IMR-90 (cell line): ENCODE data around the gene WASF3. TPM values are rescaled to one million over a fixed set of nuclear protein-coding genes. Genes with fewer than 3 reads are reported as not detected.

ENCODE experiments used
- ATAC-seq: fragments of 200-7000 bp; cut with Tn5 transposase; 2 replicates; pipeline ENCODE4 v1.9.1; 2020; ENCODE audit warnings: low read depth, mild to moderate bottlenecking, moderate library complexity
- BruUV-seq: library from RNA; stranded (reverse); fragments of 400-500 nt; replicated peaks from 2 replicates; lab custom pipeline; 2021; lab: Mats Ljungman, UMichigan
- CTCF ChIA-PET: fragments of 300-600 bp; formaldehyde crosslinking; extraction: SDS; loops from one replicate; lab custom pipeline; 2021; ENCODE audit warnings: antibody characterized with exemption; lab: Yijun Ruan, JAX
- POLR2A ChIA-PET: fragments of 300-600 bp; sonication (Branson Sonifier 250); formaldehyde crosslinking; loops from one replicate; lab custom pipeline; 2022; ENCODE audit warnings: antibody characterized with exemption; ENCODE audit not compliant: unreplicated experiment; lab: Charles Lee
- DNase-seq: peaks from one replicate; pipeline ENCODE4 v3.0.0; 2013
- H2AFZ ChIP-seq: replicated peaks from 2 replicates; pipeline ENCODE3; 2013; ENCODE audit warnings: low read length, mild to moderate bottlenecking; ENCODE audit not compliant: poor library complexity
- H2AK5ac ChIP-seq: 2 replicates; pipeline ENCODE4 v1.6.1; 2013; ENCODE audit warnings: low read depth, low read length, inconsistent platforms
- H2AK9ac ChIP-seq: replicated peaks from 2 replicates; pipeline ENCODE3; 2013; ENCODE audit warnings: mild to moderate bottlenecking, low read depth, low read length, moderate library complexity; ENCODE audit not compliant: poor library complexity
- H2BK120ac ChIP-seq: 2 replicates; pipeline ENCODE4 v1.6.1; 2013; ENCODE audit warnings: low read depth, low read length, inconsistent platforms
- H2BK15ac ChIP-seq: 3 replicates; pipeline ENCODE4 v1.6.1; 2013; ENCODE audit warnings: low read depth, low read length, inconsistent platforms
- H2BK20ac ChIP-seq: 2 replicates; pipeline ENCODE4 v1.6.1; 2013; ENCODE audit warnings: low read depth, mild to moderate bottlenecking, inconsistent platforms, low read length, moderate library complexity
- H2BK5ac ChIP-seq: 2 replicates; pipeline ENCODE4 v1.6.1; 2013; ENCODE audit warnings: mild to moderate bottlenecking, low read depth, low read length, inconsistent platforms; ENCODE audit not compliant: poor library complexity, severe bottlenecking
- H3K14ac ChIP-seq: replicated peaks from 2 replicates; pipeline ENCODE4 v1.6.1; 2013; ENCODE audit warnings: low read depth, low read length, inconsistent platforms
- H3K18ac ChIP-seq: 2 replicates; pipeline ENCODE4 v1.6.1; 2013; ENCODE audit warnings: low read depth, low read length, control low read depth
- H3K23ac ChIP-seq: 2 replicates; pipeline ENCODE4 v1.6.1; 2013; ENCODE audit warnings: low read depth, low read length, inconsistent platforms
- H3K27ac ChIP-seq: 2 replicates; pipeline ENCODE4 v1.5.1; 2013; ENCODE audit warnings: mild to moderate bottlenecking, control low read depth, low read length; ENCODE audit not compliant: insufficient read depth
- H3K27me3 ChIP-seq: 2 replicates; pipeline ENCODE4 v1.6.1; 2013; ENCODE audit warnings: low read length; ENCODE audit not compliant: control insufficient read depth, insufficient read depth
- H3K36me3 ChIP-seq: 2 replicates; pipeline ENCODE4 v1.6.1; 2013; ENCODE audit warnings: low read length, mixed read lengths; ENCODE audit not compliant: control insufficient read depth, insufficient read depth
- H3K4ac ChIP-seq: 2 replicates; pipeline ENCODE4 v1.6.1; 2013; ENCODE audit warnings: low read depth, low read length, inconsistent platforms
- H3K4me1 ChIP-seq: 2 replicates; pipeline ENCODE4 v1.6.1; 2013; ENCODE audit warnings: low read length, mixed read lengths; ENCODE audit not compliant: control insufficient read depth, insufficient read depth
- H3K4me2 ChIP-seq: 2 replicates; pipeline ENCODE4 v1.6.1; 2013; ENCODE audit warnings: low read depth, mild to moderate bottlenecking, control low read depth, low read length, moderate library complexity
- H3K4me3 ChIP-seq: 2 replicates; pipeline ENCODE4 v1.5.1; 2013; ENCODE audit warnings: low read depth, mild to moderate bottlenecking, control low read depth, low read length, moderate library complexity; ENCODE audit not compliant: insufficient read depth
- H3K56ac ChIP-seq: 2 replicates; pipeline ENCODE4 v1.6.1; 2013; ENCODE audit warnings: low read length, inconsistent platforms; ENCODE audit not compliant: insufficient read depth; ENCODE audit errors: extremely low read depth
- H3K79me1 ChIP-seq, 2 experiments: 2 replicates each; pipeline ENCODE4 v1.6.1; 2013; ENCODE audit warnings: low read length in 2 of 2, inconsistent platforms in 1 of 2, low read depth in 1 of 2
- H3K9ac ChIP-seq: 2 replicates; pipeline ENCODE4 v1.6.1; 2013; ENCODE audit warnings: low read depth, low read length, control low read depth
- H3K9me1 ChIP-seq: 2 replicates; pipeline ENCODE4 v1.6.1; 2013; ENCODE audit warnings: low read length, inconsistent platforms; ENCODE audit not compliant: insufficient read depth
- H3K9me3 ChIP-seq: 2 replicates; pipeline ENCODE4 v1.6.1; 2013; ENCODE audit warnings: low read length; ENCODE audit not compliant: control insufficient read depth, insufficient read depth
- H4K20me1 ChIP-seq: 2 replicates; pipeline ENCODE4 v1.6.1; 2013; ENCODE audit warnings: low read length, inconsistent platforms; ENCODE audit not compliant: insufficient read depth
- H4K5ac ChIP-seq: 2 replicates; pipeline ENCODE4 v1.6.1; 2013; ENCODE audit warnings: mild to moderate bottlenecking, low read depth, low read length, control low read depth
- H4K8ac ChIP-seq, 2 experiments: 2 replicates each; pipeline ENCODE4 v1.6.1; 2013; ENCODE audit warnings: low read depth in 2 of 2, low read length in 2 of 2, control low read depth in 1 of 2, inconsistent platforms in 1 of 2
- H4K91ac ChIP-seq: 2 replicates; pipeline ENCODE4 v1.6.1; 2013; ENCODE audit warnings: low read depth, low read length, inconsistent platforms; ENCODE audit not compliant: insufficient read depth
- BHLHE40 ChIP-seq: fragments of 150-350 bp; IDR thresholded peaks from 2 replicates; pipeline ENCODE4 v1.6.1; 2016; ENCODE audit warnings: mild to moderate bottlenecking, low read depth, low read length
- CEBPB ChIP-seq: IDR thresholded peaks from 2 replicates; pipeline ENCODE4 v1.6.1; 2012; ENCODE audit warnings: low read depth, low read length, improper control_type of control experiment
- CHD1 ChIP-seq: IDR thresholded peaks from 2 replicates; pipeline ENCODE4 v1.6.1; 2012; ENCODE audit warnings: low read depth, low read length, improper control_type of control experiment
- CTCF ChIP-seq: conservative IDR thresholded peaks from 2 replicates; pipeline ENCODE4 v1.5.1; 2012; ENCODE audit warnings: mild to moderate bottlenecking, low read depth, low read length, improper control_type of control experiment
- ELK1 ChIP-seq: fragments of 150-350 bp; IDR thresholded peaks from 2 replicates; pipeline ENCODE4 v1.6.1; 2016; ENCODE audit warnings: low read depth, mild to moderate bottlenecking, low read length, moderate library complexity, borderline replicate concordance
- FOS ChIP-seq: fragments of 150-350 bp; IDR thresholded peaks from 2 replicates; pipeline ENCODE4 v1.6.1; 2016; ENCODE audit warnings: low read depth, low read length
- MAFK ChIP-seq: IDR thresholded peaks from 2 replicates; pipeline ENCODE4 v1.6.1; 2012; ENCODE audit warnings: low read depth, low read length, improper control_type of control experiment
- MAZ ChIP-seq: IDR thresholded peaks from 2 replicates; pipeline ENCODE4 v1.6.1; 2012; ENCODE audit warnings: low read depth, mild to moderate bottlenecking, low read length, improper control_type of control experiment, moderate library complexity, borderline replicate concordance
- MXI1 ChIP-seq: IDR thresholded peaks from 2 replicates; pipeline ENCODE4 v1.6.1; 2012; ENCODE audit warnings: low read depth, mild to moderate bottlenecking, low read length, moderate library complexity, borderline replicate concordance
- NFE2L2 ChIP-seq: fragments of 150-350 bp; IDR thresholded peaks from 2 replicates; pipeline ENCODE4 v1.6.1; 2016; ENCODE audit warnings: low read depth, mild to moderate bottlenecking, low read length
- POLR2A ChIP-seq: IDR thresholded peaks from 2 replicates; pipeline ENCODE4 v1.6.1; 2012; ENCODE audit warnings: mild to moderate bottlenecking, low read depth, low read length
- RAD21 ChIP-seq: IDR thresholded peaks from 2 replicates; pipeline ENCODE4 v1.6.1; 2012; ENCODE audit warnings: low read length, improper control_type of control experiment
- RCOR1 ChIP-seq: IDR thresholded peaks from 2 replicates; pipeline ENCODE4 v1.6.1; 2012; ENCODE audit warnings: mild to moderate bottlenecking, low read length, improper control_type of control experiment; ENCODE audit not compliant: insufficient replicate concordance
- RFX5 ChIP-seq: IDR thresholded peaks from 2 replicates; pipeline ENCODE4 v1.8.0; 2012; ENCODE audit warnings: low read depth, mild to moderate bottlenecking, low read length, moderate library complexity
- SMC3 ChIP-seq: fragments of 150-350 bp; IDR thresholded peaks from 2 replicates; pipeline ENCODE4 v1.6.1; 2016; ENCODE audit warnings: low read depth, mild to moderate bottlenecking, antibody characterized with exemption, low read length, moderate library complexity
- USF2 ChIP-seq: fragments of 150-350 bp; IDR thresholded peaks from 2 replicates; pipeline ENCODE4 v1.6.1; 2017; ENCODE audit warnings: mild to moderate bottlenecking, antibody characterized with exemption, low read length, low read depth
- WGBS, 2 experiments: methylation state at CpG; one replicate each; pipeline versions ENCODE4 v1.1.5 to v1.1.7; 2013; ENCODE audit warnings: missing lambda C conversion rate in 2 of 2; ENCODE audit not compliant: insufficient read length in 1 of 2; ENCODE audit errors: extremely low coverage in 2 of 2; 5-methylcytosine and 5-hydroxymethylcytosine counted together
- dilution Hi-C: fragments of 300-500 bp; cut with HindIII; formaldehyde crosslinking; loops from one replicate; pipeline ENCODE4 v1.14.3; 2018; ENCODE audit warnings: low sequenced_read_pairs; ENCODE audit not compliant: unreplicated experiment
- in situ Hi-C: fragments of 300-500 bp; cut with MboI; formaldehyde crosslinking; loops from 3 replicates; pipeline ENCODE4 v1.14.3; 2019; ENCODE audit warnings: low sequenced_read_pairs, inconsistent platforms, mixed read lengths
- intact Hi-C: fragments of 100-400 bp; cut with micrococcal nuclease; formaldehyde crosslinking; loops from 2 replicates; pipeline ENCODE4 v1.10.0; 2022
- polyA plus RNA-seq, 3 experiments: library from polyadenylated mRNA; depleted of rRNA; stranded (reverse); fragments of >200 nt; gene quantifications; 2 replicates each; pipeline ENCODE4 v1.2.3, GENCODE V29; 2012; ENCODE audit warnings: low replicate concordance in 1 of 3
- total RNA-seq: library from RNA; depleted of rRNA; stranded (reverse); fragments of >200 nt; gene quantifications from 2 replicates; pipeline ENCODE4 v1.2.3, GENCODE V29; 2012

Gene WASF3
- total and polyA plus RNA-seq, 2 of the 4 experiments (the other 2 are of a cell fraction), result 4.3 to 11.4 TPM

- Histone ChIP-seq H3K36me3 (peaks cover 28% of the 10 kb centered on the region), H4K8ac (no peak overlapping the region), H3K4me2 (no peak overlapping the region), H2AK9ac (no peak overlapping the region), H3K4ac (no peak overlapping the region), H3K27me3 (no peaks in the 10 kb centered on the region), H2BK5ac (no peak overlapping the region), H3K4me1 (no peaks in the 10 kb centered on the region), H2BK120ac (no peak overlapping the region), H3K18ac (no peak overlapping the region), H3K56ac (no peak overlapping the region), H3K79me1 (no peaks in the 10 kb centered on the region), H4K91ac (no peak overlapping the region), H2AK5ac (no peak overlapping the region), H2AFZ (no peak overlapping the region), H3K4me3 (no peak overlapping the region), H2BK20ac (no peak overlapping the region), H4K5ac (no peak overlapping the region), H3K14ac (no peak overlapping the region), H3K9me1 (0 out of 2 replicates have a peak, but pooled peaks cover 4% of the 10 kb centered on the region), H2BK15ac (no peak overlapping the region), H3K9ac (no peak overlapping the region), H3K23ac (no peak overlapping the region), H3K27ac (no peak overlapping the region), H4K20me1 (no peaks in the 10 kb centered on the region), H3K9me3 (peaks cover 2% of the 10 kb centered on the region; the same call in 1 of the 2 replicates)
- CTCF ChIA-PET, result no interaction called here
- intact Hi-C loops, result no loop called here
- dilution Hi-C loops, result no loop called here
- in situ Hi-C loops, result no loop called here
- no CpG with 5 or more reads among the region's 8 CpGs for WGBS, 2 experiments
- POLR2A ChIA-PET, result interaction anchor here (0.6 kb wide), 1 partner anchor 265 kb away, joined by 13 read pairs; no protein-coding TSS in a partner anchor
- TF ChIP-seq RFX5, result no peak
- TF ChIP-seq MAZ, result no peak
- TF ChIP-seq USF2, result no peak
- no peak for TF ChIP-seq CTCF
- no peak for TF ChIP-seq ELK1
- no peak for TF ChIP-seq CHD1
- TF ChIP-seq CEBPB, result no peak
- TF ChIP-seq SMC3, result no peak
- TF ChIP-seq RAD21, result no peak
- TF ChIP-seq NFE2L2, result no peak
- TF ChIP-seq MAFK, result no peak
- TF ChIP-seq BHLHE40, result no peak
- TF ChIP-seq POLR2A, result no peak
- TF ChIP-seq MXI1, result no peak
- TF ChIP-seq RCOR1, result no peak
- TF ChIP-seq FOS, result no peak
- BruUV-seq, result no TSS peak
- no peak for ATAC-seq
- no peak for DNase-seq
These were observed 130.8 kb downstream of the WASF3 start for GRCh38 chr13:26688286-26688685.
